Suppressor macrophage (primary cell): Measurements from ENCODE around the gene CFL2.

Source experiments
- DNase-seq, 4 experiments: peaks; one replicate each; pipeline ENCODE4 v3.0.0-alpha.2; 2020 to 2022

CFL2 gene

DNA sequence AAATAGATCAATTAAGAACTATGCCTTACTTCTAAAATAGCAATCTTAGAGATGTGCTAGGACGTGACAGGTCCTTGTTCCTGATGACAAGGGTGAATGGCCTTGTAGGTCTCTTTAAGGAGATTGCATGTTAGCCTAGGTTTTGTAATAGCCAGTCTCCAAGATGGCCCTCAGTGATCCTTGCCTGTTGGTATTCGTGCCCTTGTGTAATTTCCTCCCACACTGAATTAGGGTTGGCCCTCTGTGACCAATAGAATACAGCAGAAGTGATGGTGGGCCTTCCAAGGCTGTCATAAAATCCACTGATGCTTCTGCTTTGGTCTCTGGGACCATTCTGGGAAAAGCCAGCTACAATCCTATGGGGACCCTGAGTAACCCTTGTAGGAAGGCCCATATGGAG lies 46.3 kb downstream of the CFL2 start:
- DNase-seq = peak; percentile 56 to 79 (median 67)

DNA sequence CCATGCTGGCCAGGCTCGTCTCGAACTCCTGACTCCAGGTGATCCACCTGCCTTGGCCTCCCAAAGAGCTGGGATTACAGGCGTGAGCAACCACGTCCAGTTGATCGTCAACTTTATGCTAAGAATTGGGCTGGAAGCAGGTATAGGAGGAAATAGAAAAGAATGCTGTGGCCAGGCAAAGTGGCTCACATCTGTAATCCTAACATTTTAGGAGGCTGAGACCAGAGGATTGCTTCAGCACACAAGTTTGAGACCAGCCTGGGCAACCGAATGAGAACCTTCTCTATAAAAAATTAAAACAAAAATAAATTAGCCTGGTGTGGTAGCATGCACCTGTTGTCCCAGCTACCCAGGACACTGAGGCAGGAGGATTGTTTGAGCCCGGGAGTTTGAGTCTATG lies 47.4 kb downstream of the CFL2 start:
- DNase-seq = no peak

- DNase-seq = peak; percentile 84 to 98 (median 92)
Measured at GRCh38 chr14:34665785-34666435, 48.5 kb downstream of the CFL2 start.

- DNase-seq = peak in 3 of 4 experiments; percentile 14 to 52 (median 22)
Measured at GRCh38 chr14:34662561-34663088, 51.8 kb downstream of the CFL2 start.

DNA sequence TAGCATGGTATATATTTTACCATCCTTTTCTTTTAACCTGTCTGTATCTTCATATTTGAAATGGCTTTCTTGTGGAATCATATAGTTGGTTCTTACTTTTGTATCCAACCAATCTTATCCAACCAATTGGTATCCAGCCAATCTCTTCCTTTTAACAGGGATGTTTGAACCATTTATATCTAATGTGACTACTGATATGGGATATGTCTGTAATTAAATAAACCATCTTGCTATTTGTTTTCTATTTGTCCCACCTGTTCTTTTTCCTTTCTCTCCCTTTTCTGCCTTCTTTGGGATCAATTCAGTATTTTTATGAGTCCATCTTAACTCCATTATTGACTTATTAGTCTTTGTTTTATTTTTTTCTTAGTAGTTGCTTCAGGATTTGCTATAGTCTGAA lies 53.6 kb downstream of the CFL2 start:
- no peak for DNase-seq
